GM15510 (cell line): ENCODE results near the gene NDUFA6.

Source experiments
- POLR2A ChIP-seq: IDR thresholded peaks from 3 replicates; pipeline ENCODE4 v1.6.1; 2011; ENCODE audit warnings: borderline replicate concordance; ENCODE audit not compliant: insufficient read length; ENCODE audit errors: extremely low read depth

The NDUFA6 gene

DNA sequence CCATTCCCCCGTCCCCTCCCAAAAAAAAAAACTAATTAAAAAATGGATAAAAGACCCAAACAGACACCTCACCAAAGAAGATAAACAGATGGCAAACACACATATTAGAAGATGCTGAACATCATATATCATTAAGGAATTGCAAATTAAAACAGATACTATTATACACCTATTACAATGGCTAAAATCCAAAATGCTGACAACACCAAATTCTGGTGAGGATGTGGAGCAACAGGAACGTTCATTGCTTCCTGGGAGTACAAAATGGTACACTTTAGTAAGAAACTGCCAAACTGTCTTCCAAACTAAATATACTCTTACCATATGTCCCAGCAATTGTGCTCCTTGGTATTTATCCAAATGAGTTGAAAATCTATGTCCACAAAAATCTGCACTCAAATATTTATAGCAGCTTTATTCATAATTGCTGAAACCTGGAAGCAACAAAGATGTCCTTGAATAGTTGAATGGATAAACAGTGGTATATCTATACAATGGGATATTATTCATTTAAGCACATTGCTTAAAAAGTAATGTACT lies 39.9 kb downstream of the NDUFA6 start:
- no peak for TF ChIP-seq POLR2A

DNA sequence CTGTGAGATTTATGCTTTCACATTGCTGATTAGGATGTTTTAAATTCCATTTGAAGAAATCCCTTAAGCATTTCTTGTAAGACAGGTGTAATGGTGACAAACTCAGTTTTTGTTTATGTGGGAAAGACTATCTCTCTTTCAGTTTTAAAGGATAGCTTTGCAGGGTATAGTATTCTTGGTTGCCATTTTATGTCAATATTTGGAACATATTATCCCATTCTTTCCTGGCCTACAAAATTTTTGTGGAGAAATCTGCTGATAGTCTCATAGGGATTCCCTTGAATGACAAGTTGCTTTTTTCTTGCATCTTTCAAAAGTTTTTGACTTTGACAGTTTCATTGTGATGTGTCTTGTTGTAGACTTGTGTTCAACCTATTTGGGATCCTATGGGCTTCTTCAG lies 48.8 kb downstream of the NDUFA6 start:
- no peak for TF ChIP-seq POLR2A

DNA sequence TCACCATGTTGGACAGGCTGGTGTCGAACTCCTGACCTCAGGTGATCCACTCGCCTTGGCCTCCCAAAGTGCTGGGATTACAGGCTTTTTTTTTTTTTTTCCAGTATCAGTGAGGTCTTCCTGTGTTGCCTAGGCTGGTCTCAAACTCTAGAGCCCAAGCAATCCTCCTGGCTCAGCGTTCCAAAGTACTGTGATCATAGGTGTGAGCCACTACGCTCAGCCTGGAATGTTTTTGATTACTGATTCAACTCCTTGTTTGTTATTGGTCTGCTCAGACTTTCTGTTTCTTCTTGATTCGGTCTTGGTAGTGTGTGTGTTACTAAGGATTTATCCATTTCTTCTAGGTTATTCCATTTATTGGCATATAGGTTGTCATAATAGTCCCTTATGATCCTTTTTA lies 51.3 kb downstream of the NDUFA6 start:
- TF ChIP-seq POLR2A = no peak
